SK-N-SH (cell line): ENCODE data around the gene ABHD1.

ENCODE experiments used
- CTCF ChIP-seq: fragments of 200-600 bp; sonication (generic); IDR thresholded peaks from 2 replicates; pipeline ENCODE4 v1.6.1; 2017; ENCODE audit warnings: antibody characterized with exemption, mild to moderate bottlenecking, moderate library complexity
- FOSL2 ChIP-seq: IDR thresholded peaks from 2 replicates; pipeline ENCODE4 v1.4.0; 2012; ENCODE audit warnings: low read depth, mild to moderate bottlenecking, moderate library complexity, borderline replicate concordance
- MAX ChIP-seq: IDR thresholded peaks from 2 replicates; pipeline ENCODE4 v1.4.0; 2012; ENCODE audit warnings: low read depth

GRCh38 chr2:27097341-27097740 is 26.3 kb upstream of the ABHD1 start:
- TF ChIP-seq CTCF (no peak), MAX (no peak), FOSL2 (no peak)
